ENCODE results near the gene LZTFL1.

LZTFL1 gene

DNA sequence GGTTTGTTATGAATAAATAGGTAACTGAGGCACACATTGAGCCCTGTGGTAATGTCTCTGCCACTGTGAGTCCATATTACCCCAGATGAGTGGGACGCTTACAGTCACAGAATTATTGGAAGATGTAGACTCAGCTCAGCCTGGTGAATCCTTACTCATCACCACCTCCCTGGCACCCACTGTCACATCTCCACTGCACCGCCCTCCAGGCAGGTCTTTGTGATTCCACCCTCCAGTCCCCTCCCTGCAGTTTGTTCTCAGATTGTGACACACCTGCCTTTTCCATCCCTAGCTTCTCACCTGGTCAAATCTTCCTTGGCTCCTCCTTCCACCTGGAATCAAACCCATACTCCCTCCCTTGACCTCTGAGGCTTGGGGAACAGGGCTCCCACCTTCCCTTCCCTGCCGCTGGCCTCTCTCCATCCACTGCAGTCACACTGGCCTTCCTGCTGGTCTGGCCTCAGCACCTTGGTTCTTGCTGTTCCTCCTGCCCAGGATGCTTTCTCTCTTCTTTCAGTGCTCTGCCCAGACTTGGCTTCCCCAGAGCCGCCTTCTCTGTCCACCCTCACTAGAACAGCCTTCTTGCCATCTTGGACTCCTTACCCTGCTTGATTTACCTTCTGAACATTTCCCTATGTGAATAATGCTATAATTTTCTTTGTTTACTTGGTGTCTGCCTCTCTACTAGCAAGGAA lies 55.0 kb downstream of the LZTFL1 start:
- TF ChIP-seq, protein P1, sequence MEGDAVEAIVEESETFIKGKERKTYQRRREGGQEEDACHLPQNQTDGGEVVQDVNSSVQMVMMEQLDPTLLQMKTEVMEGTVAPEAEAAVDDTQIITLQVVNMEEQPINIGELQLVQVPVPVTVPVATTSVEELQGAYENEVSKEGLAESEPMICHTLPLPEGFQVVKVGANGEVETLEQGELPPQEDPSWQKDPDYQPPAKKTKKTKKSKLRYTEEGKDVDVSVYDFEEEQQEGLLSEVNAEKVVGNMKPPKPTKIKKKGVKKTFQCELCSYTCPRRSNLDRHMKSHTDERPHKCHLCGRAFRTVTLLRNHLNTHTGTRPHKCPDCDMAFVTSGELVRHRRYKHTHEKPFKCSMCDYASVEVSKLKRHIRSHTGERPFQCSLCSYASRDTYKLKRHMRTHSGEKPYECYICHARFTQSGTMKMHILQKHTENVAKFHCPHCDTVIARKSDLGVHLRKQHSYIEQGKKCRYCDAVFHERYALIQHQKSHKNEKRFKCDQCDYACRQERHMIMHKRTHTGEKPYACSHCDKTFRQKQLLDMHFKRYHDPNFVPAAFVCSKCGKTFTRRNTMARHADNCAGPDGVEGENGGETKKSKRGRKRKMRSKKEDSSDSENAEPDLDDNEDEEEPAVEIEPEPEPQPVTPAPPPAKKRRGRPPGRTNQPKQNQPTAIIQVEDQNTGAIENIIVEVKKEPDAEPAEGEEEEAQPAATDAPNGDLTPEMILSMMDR (IDR thresholded peaks at IDR 0.05; ENCODE audit: low read depth, low read length), result no peak

DNA sequence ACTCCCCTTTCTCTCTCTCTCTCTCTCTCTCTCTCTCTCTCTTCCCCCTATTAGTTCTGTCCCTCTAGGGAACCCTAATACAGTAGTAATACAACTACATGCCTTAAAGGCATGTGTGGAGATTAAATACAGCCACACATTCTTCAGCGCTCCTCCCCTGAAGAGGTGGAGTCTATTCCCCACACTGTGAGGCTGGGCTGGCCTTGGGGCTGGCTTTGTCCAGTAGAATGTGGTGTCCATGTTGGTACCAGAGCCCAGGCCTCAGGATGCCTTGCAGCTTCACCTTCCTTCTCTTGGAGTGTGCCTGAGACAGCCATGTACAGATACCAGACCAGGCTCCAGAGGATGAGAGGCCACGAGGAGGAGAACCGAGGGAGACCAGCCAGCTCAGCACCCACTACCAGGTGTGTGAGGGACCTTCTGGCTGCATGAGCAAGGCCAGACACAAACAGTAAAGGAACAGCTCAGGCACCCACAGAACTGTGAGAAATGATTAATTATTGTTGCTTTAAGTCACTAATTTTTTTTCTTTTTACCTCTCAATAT lies 56.2 kb downstream of the LZTFL1 start:
- no peak overlapping the region for H3K4me3 ChIP-seq (ENCODE audit: low read depth, low read length)
- TF ChIP-seq, protein P1 (IDR thresholded peaks at IDR 0.05; ENCODE audit: low read depth, low read length), result no peak

More for the DNA sequence above, 55.0 kb downstream of the LZTFL1 start:
- no peak overlapping the region for H3K4me3 ChIP-seq (ENCODE audit: low read depth, low read length)

DNA sequence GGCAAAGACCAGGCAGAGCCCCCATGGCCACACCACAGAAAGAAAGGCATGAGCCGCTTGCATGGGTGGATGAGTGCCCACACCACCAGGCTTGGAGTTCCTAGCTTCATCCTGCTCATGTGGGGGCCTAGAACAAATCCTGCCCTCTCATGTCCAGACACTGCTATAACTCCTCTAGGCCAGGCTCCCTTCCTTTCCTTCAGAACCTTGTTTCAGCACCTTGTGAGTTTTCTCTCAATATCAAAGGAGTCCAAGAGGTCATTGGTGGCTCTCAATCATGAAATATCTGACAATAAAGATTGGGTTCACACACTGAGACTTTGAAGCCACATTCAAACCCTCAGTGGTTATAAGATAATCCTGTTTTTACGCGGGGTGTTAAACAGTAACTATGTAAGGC lies 58.3 kb downstream of the LZTFL1 start:
- H3K4me3 ChIP-seq (ENCODE audit: low read depth, low read length), result no peak overlapping the region
- TF ChIP-seq, protein P1 (IDR thresholded peaks at IDR 0.05; ENCODE audit: low read depth, low read length), result no peak

DNA sequence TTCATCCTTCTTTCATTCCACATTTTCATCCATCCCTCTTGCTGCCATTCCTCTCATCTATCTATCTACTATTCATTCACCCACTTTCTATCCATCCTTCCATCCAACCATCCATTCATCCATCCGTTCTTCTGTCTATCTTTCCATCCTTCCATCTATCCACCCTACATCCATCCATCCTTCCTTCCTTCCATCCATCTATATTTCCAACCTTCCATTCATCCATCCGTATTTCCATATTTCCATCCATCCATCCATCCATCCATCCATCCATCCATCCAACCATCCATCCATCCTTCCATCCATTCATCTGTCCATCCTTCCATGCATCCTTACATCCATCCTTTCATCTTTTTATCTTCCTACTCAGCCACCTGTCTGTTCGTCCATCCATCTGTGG lies 59.5 kb downstream of the LZTFL1 start:
- H3K4me3 ChIP-seq (ENCODE audit: low read depth, low read length), result no peak overlapping the region
- TF ChIP-seq, protein P1 (IDR thresholded peaks at IDR 0.05; ENCODE audit: low read depth, low read length), result no peak

DNA sequence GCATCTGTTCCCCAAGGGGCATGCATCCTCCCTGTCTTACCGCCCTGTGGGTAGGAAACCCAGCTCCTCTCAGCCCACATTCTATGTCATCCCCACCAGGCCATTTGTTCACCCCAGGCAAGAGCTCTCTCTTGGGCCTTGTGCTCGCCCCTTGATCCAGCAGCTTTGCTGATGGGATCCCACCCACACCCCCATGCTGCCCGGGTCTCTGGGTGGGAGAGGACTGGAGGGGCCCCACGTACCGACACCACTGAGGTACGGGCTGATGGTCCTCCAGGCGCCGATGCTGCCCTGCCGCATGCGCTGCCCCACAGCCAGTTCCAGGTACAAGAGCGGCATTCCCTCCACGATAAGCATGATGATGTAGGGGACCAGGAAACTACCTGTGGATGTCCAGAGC lies 60.1 kb downstream of the LZTFL1 start:
- TF ChIP-seq, protein P1 (IDR thresholded peaks at IDR 0.05; ENCODE audit: low read depth, low read length), result no peak
- H3K4me3 ChIP-seq (ENCODE audit: low read depth, low read length), result no peak overlapping the region

DNA sequence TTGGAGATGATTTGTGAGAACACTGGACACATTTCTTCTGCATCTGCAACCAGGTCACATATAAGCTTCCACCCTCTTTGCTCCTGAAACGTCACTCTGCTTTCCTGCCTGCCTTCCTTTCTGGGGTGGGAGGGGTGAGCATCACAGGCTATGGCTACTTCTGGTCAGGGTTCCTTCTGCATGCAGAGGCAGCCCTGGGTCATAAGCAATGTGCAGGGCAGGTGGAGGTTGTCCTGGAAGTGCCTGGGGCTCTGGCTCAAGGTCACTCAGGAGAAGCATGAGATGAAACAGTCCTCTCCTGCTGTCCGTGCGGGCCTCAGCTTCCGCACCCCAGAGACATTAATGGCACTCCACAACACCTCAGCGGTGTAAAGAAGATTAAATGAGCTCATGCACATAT lies 60.6 kb downstream of the LZTFL1 start:
- TF ChIP-seq, protein P1 (IDR thresholded peaks at IDR 0.05; ENCODE audit: low read depth, low read length), result no peak
- no peak overlapping the region for H3K4me3 ChIP-seq (ENCODE audit: low read depth, low read length)
